ENCODE data around the gene RAP2B.

RAP2B gene

GRCh38 chr3:153160451-153161137 lies 1.4 kb upstream of the RAP2B start:
- no peak for DNase-seq (ENCODE audit: low read depth, low spot score)

- peak; percentile 98 for DNase-seq (ENCODE audit: low read depth, low spot score)
Measured at GRCh38 chr3:153161138-153161713, 800 bp upstream of the RAP2B start.

GRCh38 chr3:153162513-153163392 lies 727 bp downstream of the RAP2B start:
- no peak for DNase-seq (ENCODE audit: low read depth, low spot score)

- no peak for DNase-seq (ENCODE audit: low read depth, low spot score)
Measured at GRCh38 chr3:153163393-153163724, 1.3 kb downstream of the RAP2B start.

GRCh38 chr3:153163756-153164550 lies 1.9 kb downstream of the RAP2B start:
- no peak for DNase-seq (ENCODE audit: low read depth, low spot score)

- DNase-seq (ENCODE audit: low read depth, low spot score), result no peak
Measured at GRCh38 chr3:153165261-153165681, 3.2 kb downstream of the RAP2B start.

GRCh38 chr3:153166206-153166605 lies 4.2 kb downstream of the RAP2B start:
- no peak for DNase-seq (ENCODE audit: low read depth, low spot score)

- DNase-seq (ENCODE audit: low read depth, low spot score), result no peak
Measured at GRCh38 chr3:153166796-153167195, 4.8 kb downstream of the RAP2B start.

- no peak for DNase-seq (ENCODE audit: low read depth, low spot score)
Measured at GRCh38 chr3:153169793-153170383, 7.9 kb downstream of the RAP2B start.

- DNase-seq (ENCODE audit: low read depth, low spot score), result no peak
Measured at GRCh38 chr3:153171256-153171655, 9.2 kb downstream of the RAP2B start.

- DNase-seq (ENCODE audit: low read depth, low spot score), result no peak
Measured at GRCh38 chr3:153171918-153172317, 9.9 kb downstream of the RAP2B start.

GRCh38 chr3:153172796-153173757 lies 11.1 kb downstream of the RAP2B start:
- no peak for DNase-seq (ENCODE audit: low read depth, low spot score)

GRCh38 chr3:153173758-153174516 lies 11.9 kb downstream of the RAP2B start:
- no peak for DNase-seq (ENCODE audit: low read depth, low spot score)

- DNase-seq (ENCODE audit: low read depth, low spot score), result no peak
Measured at GRCh38 chr3:153176197-153176596, 14.2 kb downstream of the RAP2B start.

GRCh38 chr3:153180860-153181372 lies 18.9 kb downstream of the RAP2B start:
- no peak for DNase-seq (ENCODE audit: low read depth, low spot score)

- DNase-seq (ENCODE audit: low read depth, low spot score), result no peak
Measured at GRCh38 chr3:153182501-153183293, 20.7 kb downstream of the RAP2B start.

GRCh38 chr3:153190923-153191322 lies 28.9 kb downstream of the RAP2B start:
- DNase-seq (ENCODE audit: low read depth, low spot score), result no peak

GRCh38 chr3:153192327-153192726 lies 30.3 kb downstream of the RAP2B start:
- no peak for DNase-seq (ENCODE audit: low read depth, low spot score)

Measured in brain pericyte (primary cell).